Activated T-cell treated with anti-CD3 and anti-CD28 coated beads for 1 hour (primary cell): ENCODE measurements around the gene DEF6.

Experiments
- DNase-seq: peaks from one replicate; pipeline ENCODE4 v3.0.0-alpha.2; 2020; ENCODE audit warnings: low read depth

DEF6 gene

DNA sequence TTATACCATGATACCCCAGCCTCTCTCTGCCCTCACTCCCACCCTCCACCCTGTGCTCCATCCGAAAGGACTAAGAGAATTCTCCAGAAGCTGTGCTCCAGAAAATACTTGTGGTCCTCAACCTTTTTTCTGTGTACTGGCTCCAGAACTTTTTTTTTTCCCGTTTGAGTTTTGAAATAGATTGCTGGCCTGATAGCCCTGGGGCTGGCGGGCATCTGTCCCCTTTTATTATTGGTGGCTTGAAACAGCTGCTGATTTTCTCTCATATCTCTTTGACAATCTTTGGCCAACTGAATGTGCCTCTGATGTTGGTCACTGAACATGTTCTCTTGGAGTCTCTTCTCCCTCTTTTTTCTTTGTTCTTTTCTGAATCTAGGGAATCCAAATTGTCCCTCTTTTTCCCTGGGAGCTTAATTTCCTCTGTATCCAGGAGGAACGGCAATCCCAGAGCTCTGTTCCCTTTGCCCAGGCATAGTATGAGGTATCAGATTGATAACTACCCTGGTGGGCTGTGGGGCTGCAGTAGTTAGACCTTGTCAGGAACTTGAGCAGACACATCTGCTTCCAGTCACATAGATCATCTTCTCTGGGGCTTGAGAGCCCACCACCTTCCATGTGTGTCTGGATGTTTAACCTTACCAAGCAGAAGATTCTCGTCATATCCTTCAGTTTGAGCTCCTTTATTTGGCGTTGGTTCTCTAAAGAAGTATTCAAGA, 46.4 kb downstream of the DEF6 start:
- no peak for DNase-seq

DNA sequence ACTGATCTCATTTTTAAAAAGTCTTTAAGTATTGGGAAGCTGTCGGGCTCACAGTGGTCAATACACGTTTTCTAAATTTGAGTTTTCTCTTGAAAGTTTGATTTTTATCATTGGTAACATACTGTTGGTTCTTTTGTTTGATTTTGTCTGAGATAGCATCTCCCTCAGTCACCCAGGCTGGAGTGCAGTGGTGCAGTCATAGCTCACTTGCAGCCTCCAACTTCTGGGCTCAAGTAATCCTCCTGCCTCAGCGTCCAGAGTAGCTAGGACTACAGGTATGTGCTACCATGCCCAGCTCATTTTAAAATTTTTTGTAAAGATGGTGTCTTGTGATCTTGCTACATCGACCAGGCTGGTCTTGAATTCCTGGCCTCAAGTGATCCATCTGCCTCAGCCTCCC, 53.8 kb downstream of the DEF6 start:
- DNase-seq = no peak

DNA sequence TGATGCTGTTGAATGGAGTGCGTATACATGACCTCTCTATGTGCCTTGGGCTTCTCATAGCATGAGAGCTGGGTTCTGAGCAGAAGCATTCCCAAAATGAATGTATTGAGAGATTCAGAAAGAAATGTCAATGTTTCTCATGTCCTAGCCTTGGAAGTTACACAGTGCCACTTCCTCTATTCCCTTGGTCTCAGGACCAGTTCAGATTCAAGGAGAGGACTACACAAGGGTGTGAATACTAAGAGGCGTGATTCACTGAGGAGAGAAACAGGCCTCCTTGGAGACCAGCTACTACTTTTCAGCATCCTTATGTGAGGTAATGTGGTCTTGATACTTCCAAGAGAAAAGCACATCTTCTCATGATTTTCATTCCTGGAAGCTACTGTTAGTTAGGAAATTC, 55.1 kb downstream of the DEF6 start:
- DNase-seq = no peak

DNA sequence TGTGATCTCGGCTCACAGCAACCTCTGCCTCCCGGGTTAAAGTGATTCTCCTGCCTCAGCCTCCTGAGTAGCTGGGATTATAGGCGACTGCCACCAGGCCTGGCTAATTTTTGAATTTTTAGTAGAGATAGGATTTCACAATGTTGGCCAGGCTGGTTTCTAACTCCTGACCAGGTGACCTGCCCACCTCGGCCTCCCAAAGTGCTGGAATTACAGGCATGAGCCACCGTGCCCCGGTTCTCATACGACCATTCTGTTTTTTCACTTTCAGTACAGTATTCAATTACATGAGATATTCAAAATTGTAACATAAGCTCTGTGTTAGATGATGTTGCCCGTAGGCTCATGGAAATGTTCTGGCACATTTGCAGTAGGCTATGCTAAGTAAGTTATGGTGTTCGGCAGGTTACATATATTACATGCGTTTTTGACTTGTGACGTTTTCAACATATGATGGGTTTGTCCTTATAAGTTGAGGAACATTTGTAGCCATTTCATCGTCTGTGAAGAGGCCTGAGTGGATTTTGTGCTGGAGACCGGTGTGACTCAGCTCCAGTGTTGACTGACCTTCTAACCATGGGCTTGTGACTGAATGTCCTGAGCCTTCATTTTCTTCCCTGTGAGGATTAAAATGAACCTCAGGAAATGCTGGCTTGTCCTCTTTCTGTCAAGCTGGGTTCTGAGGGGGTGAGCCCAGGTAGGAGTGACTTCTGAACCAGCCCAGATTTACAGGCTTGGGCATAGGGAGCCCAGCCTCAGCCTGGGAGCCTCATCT, 56.9 kb downstream of the DEF6 start:
- DNase-seq = no peak

DNA sequence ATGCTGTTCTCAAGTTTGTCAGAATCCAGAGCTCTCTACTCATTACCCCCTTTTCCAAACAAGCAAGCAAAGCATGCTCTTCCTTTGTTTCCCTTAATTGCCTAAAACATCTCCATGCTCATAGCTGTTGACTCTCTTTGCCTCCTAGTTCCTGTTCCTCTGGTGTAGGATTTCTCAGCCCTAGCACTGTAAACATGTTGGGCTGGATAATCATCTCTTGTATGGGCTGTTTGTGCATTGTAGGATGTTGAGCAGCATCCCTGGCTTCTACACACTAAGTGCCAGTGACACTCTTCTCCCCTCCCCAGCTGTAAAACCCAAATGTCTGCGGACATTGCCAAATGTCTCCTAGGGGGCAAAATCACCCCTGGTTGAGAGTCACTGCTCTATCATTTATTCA, 58.8 kb downstream of the DEF6 start:
- no peak for DNase-seq

DNA sequence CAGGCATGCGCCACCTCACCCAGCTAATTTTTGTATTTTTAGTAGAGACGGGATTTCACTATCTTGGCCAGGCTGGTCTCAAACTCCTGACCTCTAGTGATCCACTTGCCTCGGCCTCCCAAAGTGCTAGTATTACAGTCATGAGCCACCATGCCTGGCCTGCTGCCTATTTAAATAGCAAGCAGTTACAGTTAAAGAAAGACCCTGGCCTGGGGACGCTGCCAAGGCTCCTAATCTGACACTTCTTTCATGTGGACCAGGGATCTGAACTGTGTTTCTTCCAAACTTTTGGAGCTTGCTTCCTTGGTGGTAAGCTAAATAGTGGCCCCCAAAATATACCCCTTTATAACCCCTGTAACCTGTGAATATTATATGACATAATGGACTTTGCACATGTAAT, 60.1 kb downstream of the DEF6 start:
- no peak for DNase-seq

DNA sequence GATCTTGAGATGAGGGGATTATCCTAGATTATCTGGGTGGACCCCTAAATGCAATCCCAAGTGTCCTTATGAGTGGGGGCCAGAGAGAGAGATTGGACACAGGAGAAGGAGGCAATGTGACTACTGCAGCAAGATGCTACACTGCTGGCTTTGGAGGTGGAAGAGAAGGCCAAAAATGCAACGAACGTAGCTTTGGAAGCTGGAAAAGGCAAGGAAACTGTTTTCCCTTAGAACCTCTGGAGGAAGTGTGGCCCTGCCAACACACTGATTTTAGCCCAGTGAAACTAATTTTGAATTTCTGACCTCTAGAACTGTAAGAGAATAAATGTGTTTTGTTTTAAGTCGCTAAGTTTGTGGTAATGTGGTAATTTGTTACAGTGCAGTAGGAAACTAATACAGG, 60.5 kb downstream of the DEF6 start:
- no peak for DNase-seq

DNA sequence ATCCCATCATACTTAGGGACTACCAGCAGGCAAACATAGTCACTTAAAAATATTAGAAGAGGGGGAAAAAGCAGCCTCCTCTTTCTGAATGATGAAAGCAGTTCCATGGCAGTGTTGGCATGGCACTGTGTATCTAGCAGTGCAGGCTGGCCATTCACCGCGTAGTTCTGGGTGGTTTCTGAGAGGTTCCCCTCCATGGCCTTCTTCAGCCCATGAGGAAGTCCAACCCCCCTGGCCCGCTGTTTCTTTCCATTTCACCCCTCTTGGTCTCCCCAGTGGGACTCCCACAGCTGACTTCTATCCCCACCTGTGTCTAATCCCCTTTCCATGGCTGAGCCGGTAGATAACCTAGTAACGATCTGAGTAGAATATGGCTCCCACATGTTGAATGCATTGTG, 61.7 kb downstream of the DEF6 start:
- DNase-seq = no peak

DNA sequence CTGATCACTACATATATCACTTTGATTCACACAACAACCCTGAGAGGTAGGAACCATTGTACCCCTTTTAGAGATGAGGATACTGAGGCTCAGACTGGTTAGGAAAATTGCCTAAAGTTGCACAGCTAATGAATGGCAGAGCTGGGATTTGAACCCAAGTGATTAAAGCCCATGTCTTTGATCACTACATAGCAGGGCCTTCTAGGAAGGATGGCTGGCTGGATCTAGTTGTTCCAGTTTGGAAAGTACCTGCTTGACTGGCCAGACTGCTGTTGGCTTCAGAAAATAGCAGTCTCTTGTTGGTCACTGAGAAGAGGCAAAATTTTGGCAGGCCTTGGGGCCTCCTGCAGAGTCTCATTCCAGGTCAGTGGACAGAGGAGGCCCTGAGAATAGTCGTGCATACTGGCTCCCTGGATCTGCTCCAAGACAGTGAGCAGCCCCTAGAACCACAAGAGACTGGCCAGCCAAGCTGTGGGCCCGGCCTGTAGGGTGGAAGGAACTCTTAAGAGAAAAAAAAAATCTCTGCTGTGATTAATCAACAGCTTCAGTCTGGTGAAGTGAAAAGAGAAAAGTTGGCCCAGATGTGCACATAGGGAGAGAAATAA, 62.2 kb downstream of the DEF6 start:
- no peak for DNase-seq

DNA sequence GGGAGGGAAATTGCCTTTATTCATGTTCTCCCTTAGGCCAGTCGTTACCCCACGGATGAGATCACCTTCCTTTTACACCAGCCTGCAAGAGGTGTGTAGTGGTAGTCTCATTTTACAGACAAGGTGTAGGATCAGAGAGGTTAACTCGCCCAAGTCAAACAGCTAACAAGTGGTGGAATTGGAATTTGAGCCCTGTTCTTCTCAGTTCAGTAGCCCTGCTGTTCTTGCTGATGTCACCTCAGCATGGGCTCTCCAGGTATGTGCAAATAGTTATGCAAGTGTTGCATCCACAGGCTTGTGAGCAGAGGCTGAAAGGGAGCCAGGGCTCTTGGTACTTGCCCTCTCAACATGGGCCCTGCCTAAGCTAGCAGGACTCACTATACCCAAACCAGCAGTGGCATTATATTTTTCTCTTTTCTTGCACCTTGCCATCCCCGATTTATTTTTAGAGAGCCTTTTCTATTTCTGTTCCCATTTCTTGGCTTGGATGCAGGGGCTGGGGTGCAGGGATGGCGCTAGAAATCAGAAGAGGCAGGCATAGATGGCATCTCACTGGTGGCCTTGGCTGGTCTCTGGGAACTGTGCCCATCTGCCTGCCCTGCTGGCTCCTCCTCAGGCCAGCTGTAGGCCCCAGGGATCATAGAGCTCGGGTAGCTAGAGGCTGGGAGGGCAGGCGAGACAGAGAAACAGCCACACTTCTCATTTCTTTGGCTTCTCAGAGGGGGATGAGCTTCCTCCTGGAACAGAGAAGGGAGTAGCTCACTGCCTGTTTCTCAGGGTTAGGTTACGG, 62.9 kb downstream of the DEF6 start:
- no peak for DNase-seq

DNA sequence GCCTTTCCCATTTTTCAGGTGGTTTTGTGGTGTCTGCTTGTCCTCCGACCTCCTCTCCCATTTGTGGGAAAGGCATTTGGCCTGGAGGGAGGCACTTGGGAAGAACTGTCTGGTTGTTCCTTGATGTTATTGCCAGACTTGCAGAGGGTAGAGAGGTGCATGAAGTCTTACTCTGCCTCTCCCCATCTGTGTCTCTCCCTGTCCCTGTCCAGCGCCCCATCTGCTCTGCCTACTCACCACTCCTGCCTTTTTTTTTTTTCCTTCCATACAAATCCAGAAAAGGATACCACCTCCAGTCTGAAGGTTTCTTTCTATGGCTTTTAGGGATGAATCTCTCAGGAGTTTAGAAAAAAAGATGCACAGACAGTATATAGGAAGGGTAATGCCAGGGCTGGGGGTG, 64.6 kb downstream of the DEF6 start:
- DNase-seq = no peak

DNA sequence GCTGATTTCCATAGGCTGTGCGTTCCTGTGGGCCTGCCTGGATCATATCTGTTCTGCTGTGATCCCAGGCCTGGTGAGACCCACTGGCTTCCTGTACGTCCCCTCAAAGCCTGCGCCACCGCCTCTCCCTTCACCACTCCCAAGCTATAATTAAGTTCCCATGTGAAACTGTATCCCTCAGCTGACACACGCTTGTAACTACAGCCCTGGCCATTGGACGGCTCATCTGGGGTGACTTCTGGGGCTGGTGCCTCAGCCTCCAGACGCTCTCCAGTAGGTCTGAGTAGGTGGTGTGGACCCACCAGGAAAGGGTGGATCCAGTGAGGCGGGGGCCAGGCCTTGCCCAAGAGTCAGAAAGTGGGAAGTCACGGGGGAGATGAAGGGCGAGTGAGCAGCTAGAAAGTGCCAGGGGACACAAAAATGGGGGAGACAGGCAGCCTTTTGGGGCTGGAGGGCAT, 65.7 kb downstream of the DEF6 start:
- no peak for DNase-seq

DNA sequence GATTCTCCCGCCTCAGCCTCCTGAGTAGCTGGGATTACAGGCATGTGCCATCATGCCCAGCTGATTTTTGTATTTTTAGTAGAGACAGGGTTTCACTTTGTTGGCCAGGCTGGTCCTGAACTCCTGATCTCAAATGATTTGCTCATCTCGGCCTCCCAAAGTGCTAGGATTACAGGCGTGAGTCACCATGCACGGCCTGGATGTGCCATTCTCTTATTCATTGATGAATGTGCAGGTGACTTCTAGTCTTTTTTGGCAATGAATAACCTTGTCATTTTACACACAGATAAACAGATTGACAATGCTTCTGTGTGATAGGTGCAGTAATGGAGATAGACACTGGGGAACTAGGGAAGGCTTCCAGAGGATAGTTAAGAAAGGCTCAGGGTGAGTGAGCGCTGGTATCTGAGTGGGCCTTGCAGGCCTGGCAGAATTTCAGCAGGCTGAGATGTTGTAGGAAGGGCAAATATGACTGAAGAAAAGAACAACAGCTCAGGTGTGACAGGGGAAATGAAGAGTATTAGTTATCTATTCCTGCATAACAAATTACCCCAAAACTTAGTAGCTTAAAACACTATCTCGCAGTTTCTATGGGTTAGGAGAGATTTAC, 68.1 kb downstream of the DEF6 start:
- DNase-seq = no peak

DNA sequence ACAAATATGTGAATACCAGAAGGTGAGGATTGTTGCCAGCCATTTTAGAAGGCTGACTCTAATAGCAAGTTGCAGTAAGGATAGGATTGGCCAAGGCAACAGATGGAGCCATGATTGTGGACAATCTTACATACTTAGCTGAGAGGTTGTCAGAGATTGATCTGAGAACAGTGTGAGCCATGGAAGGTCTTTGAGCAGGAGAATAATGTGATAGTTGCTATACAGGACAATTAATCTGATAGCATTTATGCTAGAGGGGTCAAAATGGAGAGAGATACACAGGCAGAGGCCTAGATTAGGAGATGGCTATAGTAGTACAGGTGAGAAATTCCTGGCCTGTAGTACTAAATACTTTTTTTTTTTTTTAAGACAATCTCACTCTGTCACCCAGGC, 68.6 kb downstream of the DEF6 start:
- DNase-seq = no peak

DNA sequence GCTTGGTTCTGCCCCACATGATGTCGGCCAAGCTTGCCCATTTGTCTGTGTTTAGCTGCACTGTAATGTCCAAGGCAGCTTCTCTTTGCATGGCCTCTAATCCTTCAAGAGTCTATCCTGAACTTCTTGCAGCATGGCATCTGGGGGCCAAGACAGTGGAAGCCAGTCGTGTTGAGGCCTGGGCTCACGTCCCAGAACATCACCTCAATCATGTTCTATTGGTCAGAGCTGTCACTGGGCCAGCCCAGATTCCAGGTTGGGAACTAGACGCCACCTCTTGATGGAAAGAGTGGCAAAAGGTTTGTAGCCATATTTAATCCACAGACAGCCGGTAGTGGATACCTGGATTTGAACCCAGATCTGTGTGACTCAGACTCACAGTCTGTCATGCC, 70.0 kb downstream of the DEF6 start:
- no peak for DNase-seq

DNA sequence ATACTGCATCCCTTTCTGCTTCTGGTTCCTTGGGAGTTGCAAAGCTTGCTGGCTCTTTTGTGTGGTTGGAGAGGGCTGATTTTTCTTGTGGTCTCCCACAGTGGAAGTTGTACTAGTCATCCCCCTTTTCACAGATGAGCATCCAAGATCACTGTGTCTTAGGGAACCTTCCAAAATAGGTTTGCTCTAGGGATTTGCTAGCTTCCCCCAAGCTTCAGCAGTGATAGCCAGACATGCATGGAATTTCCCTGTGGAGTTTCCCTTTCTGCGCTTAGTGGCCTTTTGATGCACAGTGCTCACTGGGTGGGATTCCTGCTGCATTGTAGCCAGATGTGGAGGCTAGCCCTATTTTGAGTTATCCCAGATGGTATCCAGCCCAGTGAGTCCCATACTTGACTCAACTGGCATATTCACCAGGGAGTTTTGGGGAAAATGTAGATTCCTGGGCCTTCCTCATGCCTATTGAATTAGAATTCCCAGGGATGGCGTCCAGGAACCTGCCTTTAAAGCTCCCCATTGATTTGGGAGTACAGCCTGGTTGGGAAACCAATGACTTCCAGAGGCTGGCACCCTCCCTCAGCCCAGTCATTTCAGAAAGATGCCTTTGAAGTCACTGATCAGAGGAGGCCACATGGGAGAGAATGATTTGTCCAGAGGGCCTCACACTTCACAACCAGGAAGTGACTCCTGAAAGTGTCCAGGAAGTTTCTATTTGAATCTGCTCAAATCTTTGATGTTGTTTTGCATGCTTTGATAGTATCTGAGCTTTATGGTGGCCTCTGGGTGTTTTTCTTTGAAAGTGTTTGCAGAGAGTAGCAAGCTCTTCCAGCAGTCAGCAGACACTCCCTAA, 70.6 kb downstream of the DEF6 start:
- no peak for DNase-seq

DNA sequence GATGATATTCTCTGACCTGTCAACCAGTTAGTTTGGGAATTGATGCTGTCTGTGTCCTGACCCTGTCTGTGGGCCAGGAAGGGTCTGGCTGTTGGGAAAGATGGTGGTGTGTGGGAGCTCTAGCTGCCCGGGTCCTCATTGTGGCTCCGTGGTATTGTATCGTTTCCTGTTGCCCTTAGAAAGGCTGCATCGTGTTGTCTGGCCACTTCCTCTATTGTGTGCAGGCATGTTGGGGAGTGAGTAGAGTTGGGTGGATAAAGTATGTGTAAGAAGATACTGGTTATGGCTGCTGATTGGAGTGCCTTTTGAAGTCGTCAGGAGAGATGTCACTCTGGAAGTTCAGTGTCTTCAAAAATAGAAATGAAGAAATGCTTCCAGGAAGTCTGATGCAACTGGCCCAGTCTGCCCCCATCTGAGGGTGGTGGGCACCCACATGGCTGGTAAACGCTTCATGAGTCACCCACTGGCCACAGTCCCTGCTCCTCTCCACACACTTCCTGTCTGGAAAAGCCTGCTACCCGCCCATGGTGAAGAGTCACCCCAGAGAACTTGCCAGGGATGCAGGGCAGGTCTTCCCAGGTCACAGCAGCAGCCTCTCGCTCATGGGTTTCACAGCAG, 72.6 kb downstream of the DEF6 start:
- no peak for DNase-seq

DNA sequence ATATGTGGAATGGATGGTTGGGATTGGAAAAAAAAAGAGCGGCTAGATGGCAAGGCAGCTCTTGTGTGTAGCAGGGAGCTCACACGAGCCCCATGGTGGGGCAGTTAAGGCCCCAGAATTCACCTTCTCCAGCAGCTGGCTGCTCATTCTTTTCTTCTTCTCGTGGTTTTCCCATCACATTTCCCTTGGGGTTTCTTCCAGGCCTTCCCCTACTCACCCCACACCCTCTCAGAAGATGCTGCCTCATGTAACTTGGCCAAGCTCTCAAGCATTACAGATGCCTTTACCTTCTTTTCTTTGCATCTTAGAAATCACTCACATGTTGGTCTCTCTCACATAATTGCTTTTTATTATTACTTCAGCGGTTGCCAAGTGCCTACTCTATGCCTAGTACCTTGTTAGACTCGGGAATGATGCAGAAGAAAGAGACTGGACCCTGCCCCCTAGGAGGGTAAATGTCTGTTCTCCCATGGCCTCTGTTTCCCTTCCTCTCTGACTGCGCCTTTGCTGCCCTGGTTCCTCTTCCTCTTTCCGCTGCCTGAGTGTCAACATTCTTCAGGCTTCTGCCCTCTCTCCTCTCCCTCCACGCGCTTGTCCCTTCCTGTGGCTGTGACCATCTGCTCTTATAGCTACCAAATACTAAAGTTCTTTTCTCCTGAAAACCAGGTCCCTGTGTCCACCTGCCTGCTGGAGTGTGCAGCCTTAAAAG, 73.3 kb downstream of the DEF6 start:
- DNase-seq = no peak
